VCaP (cell line): ENCODE data around the gene MTCH1.

Experiments
- H3K27ac ChIP-seq: fragments of 450-650 bp; 2 replicates; pipeline ENCODE4 v1.5.1; 2017
- TF ChIP-seq, protein P1 (sequence below): fragments of 450-650 bp; conservative IDR thresholded peaks from 2 replicates; pipeline ENCODE4 v1.5.1; 2017; ENCODE audit warnings: mild to moderate bottlenecking, moderate library complexity

Gene MTCH1

DNA sequence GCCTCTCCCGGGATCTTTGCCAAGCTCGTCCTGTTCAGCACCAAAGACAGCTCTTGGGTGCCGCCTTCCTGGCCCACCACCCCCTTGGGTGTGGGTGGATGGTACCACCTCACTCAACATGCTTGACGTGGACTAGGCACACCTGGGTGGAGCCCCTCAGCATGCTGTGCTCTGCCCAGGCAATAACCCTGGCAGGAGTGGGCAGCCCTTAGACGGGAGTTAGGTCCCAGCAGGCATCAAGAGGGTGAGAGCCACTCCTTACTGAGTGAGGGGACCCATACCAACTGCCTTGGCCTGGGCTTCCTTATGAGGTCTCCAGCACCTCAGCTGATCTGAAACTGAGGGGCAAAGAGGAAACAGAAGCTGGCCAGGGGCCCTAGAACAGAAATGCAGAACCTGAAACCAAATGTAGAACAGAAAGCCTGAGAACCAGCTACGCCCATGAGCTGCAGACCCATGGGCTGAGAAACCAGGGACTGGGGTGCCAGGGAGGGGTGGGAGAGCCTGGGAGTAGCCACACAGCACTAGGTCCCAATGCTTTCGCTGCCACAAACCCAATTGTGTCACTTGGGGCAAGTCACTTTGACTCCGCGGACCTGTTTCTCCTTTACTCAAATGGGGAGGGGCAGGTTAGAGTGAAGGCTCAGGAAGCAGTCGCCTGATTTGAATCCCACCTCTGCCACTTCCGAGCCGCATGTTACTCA is 21.5 kb upstream of the MTCH1 start:
- TF ChIP-seq, protein P1, sequence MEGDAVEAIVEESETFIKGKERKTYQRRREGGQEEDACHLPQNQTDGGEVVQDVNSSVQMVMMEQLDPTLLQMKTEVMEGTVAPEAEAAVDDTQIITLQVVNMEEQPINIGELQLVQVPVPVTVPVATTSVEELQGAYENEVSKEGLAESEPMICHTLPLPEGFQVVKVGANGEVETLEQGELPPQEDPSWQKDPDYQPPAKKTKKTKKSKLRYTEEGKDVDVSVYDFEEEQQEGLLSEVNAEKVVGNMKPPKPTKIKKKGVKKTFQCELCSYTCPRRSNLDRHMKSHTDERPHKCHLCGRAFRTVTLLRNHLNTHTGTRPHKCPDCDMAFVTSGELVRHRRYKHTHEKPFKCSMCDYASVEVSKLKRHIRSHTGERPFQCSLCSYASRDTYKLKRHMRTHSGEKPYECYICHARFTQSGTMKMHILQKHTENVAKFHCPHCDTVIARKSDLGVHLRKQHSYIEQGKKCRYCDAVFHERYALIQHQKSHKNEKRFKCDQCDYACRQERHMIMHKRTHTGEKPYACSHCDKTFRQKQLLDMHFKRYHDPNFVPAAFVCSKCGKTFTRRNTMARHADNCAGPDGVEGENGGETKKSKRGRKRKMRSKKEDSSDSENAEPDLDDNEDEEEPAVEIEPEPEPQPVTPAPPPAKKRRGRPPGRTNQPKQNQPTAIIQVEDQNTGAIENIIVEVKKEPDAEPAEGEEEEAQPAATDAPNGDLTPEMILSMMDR, result no peak
- no peak overlapping the region for H3K27ac ChIP-seq

DNA sequence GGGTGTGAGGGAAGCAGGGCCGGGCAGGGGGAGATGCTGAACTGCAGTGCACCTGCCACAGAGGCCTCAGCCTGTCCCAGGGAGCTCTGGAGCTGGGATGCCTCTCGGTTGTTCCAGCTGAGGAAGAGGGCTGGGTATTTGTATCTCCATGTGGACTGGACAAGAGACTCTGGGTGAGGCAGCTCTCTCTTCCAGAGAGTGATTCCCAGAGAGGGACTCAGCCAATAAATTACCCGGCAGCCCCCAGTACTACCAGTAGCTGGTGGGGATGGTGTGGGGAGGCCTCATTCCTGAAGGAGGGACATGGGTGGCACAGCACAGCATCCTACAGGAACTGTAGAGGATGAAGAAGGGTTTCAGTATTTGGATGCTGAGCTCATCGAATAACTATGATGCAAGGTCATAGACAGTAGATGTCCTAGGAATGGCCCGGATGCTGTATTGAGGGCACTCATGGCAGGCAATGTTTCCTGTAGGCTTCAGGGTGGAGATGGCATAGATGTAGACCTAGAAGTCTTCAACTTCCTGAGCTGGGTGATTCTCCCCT is 20.9 kb upstream of the MTCH1 start:
- no peak overlapping the region for H3K27ac ChIP-seq
- TF ChIP-seq, protein P1, result no peak

DNA sequence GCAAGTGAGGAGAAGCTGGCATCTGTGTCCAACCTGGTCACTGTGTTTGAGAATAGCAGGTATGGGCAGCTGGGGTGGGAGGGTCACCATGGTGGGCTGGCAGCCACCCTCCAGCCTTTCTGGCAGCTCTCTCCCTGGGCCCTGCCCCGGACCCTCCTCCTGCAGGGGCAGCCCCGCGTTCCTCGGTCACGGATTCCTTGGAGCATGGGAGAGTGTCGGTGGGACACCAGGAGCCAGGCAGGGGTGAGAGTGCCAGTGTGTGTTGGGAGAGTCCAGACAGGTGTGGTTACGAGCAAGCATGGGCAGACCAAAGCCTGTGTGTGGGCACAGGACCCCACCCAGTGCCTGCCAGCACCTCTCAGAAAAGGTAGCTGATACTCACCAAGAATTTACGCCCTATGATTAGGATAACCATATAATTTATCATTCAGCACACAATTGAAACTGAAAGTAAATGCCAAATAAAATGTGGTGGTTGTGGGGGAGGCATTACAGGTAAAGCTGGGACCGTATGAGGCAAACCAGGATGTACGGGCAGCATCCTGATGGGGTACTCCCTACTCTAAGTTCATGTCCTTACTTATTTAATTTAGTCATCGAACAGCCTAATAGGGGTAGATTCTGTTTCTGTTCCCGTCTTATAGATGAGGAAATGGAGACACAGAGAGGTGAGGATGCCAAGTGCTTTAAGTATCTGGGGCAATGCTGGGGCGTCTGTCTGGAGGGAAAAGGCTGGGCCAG is 20.0 kb upstream of the MTCH1 start:
- H3K27ac ChIP-seq, result no peak overlapping the region
- TF ChIP-seq, protein P1, result no peak

DNA sequence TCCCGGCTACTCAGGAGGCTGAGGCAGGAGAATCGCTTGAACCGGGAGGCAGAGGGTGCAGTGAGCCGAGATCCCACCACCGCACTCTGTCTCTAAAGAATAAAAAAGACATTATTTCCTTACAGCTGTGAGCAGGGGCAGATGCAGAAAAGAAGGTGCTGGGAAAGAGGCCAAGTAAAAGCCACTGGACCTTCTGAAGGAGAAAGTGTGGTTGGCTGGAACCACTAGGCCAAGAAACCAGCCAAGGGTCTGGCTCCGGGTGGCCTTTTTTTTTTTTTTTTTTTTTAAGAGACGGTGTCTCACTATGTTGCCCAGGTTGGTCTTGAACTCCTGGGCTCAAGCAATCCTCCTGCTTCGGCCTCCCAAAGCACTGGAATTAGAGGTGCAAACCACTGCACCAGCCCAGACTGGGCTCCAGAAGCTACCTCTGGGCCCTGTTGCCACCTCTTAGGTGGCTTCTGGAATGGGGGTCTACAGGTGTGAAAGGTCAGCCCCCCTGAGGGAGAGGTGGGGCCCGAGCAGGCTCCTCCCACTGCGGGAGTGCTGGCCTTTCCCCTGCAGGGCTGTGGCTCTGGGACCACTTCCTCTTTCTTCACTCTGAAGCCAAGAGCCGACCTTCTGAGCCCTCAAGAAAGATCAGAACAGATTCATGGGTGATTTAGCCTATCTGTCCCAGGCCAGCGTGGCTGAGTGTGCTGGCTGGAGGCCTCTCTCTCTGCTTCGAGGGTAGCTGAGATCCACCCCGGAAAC is 19.2 kb upstream of the MTCH1 start, which contains the start of gene FGD2:
TSS of gene FGD2 (plus strand) at position 595 of the 750 bp plus-strand sequence. CDS start 163 bp downstream, outside the sequence.
- no peak within 1 kb of the TSS for H3K27ac ChIP-seq
- TF ChIP-seq, protein P1, result no peak

DNA sequence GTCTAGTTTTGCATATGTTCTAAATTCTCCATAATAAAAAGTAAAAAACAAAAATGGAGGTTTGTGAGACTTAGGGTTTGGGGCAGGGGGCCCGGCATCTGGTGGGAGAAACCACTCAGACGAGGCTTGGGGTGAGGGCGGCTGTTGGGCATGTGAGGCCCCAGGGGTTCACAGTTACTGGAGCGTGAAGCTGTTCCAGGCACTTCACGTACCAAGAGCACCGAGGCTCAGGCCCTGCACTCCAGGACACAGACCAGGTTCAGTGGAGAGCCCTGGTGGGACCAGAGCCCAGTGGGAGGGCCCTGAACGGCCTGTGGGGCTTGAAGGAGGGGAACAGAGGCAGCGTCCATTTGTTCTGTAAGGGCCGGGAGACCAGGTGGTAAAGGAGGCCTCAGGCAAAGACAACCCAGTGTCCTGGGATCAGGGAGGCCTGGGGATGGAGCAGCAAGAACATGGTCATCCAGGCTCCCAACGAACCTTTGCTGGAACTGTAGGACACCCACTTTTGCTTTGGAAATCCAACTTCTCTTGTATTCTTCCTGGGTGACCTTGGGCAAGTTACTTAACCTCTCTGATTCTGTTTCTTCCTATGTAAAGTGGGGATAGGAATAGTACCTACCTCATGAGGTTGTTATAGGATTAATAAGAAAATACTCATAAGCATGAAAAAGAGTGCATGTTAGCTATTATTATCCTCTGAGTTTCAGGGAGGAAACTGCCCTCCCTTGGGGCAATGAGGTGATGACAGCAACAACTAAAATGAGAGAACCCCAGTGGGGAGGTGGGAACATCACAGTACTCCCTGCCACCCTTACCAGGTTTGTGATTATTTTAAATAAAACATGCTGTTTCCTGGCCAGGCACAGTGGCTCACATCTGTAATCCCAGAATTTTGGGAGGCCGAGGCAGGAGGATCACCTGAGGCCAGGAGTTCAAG is 18.3 kb upstream of the MTCH1 start:
- H3K27ac ChIP-seq, result no peak overlapping the region
- TF ChIP-seq, protein P1, result no peak

DNA sequence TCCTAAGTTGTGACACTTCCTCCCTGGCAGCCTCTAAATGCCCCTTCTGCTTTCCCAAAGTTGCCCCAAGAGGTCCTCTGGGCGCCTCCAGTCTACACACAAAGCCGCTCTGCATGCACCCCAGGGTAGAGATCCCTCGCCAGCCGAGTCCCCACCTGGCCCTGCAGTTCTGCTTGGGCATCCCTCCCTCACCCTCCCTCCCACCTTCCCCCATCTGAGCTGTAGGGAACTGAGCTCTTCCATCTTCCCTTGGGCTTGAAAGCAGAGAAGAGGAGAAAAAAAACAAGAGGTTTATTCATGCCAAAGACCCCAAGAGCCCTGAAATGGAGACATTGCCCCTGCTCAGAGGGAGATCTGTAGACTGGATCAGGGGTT is 13.7 kb upstream of the MTCH1 start:
- TF ChIP-seq, protein P1, result no peak

More for the DNA sequence above, 13.7 kb upstream of the MTCH1 start:
- H3K27ac ChIP-seq, result no peak overlapping the region
